Measurements from ENCODE around the gene AIP. TPM values are rescaled to one million over a fixed set of nuclear protein-coding genes. Genes with fewer than 3 reads are reported as not detected.

The AIP gene
- total and polyA plus RNA-seq, 9 of the 15 experiments (the other 6 are each of a cell fraction or from before 2014, with no cell fraction given) = 5.2 to 92.5 (median 52.7) TPM

DNA sequence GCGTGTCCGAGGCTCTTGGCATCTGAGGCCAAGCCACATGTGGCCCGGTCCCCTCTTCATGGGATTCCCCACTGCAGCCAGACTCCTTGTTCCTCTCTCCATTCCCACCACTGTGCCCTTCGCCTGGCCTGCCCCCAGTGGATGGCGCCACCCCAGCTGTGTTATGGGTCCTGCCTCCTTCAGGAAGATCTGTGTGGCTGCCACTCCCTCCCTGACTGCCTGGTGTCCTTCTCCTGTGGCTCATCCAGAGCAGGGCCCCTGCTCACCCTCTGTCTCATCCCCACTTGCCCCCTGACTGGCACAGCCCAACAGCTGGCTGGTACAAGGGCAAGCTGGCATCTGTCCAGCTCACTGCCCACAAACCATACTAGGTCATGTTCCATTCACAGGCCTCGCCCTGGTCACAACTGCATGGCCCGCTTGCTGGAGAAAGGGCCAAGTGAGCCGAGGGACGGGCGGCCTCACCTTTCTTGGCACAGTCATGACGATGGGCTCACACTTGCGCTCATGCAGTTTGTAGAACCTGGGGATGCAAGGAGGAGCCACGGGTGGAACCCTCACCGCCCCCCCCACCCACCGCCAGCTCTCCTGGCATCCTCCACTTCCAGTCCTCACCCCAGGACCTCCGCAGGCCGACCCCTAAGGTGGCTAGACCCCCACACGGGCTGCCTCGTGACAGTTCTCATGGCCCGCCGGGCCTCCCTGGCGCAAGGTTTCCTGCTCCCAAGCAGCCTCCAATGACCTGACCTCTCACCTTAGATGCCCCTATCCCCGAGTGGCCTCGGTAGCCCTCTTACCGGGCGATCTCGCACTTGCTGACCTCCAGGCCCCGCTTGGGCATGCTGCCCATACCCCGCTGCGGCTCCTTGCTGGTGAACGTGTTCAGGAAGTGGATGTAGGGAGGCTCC is 43.3 kb upstream of the AIP start (continued):
- no peak for TF ChIP-seq CTCFL (IDR thresholded peaks at IDR 0.05; ENCODE audit: borderline replicate concordance, insufficient read depth, low read depth, low read length, poor library complexity, severe bottlenecking)

DNA sequence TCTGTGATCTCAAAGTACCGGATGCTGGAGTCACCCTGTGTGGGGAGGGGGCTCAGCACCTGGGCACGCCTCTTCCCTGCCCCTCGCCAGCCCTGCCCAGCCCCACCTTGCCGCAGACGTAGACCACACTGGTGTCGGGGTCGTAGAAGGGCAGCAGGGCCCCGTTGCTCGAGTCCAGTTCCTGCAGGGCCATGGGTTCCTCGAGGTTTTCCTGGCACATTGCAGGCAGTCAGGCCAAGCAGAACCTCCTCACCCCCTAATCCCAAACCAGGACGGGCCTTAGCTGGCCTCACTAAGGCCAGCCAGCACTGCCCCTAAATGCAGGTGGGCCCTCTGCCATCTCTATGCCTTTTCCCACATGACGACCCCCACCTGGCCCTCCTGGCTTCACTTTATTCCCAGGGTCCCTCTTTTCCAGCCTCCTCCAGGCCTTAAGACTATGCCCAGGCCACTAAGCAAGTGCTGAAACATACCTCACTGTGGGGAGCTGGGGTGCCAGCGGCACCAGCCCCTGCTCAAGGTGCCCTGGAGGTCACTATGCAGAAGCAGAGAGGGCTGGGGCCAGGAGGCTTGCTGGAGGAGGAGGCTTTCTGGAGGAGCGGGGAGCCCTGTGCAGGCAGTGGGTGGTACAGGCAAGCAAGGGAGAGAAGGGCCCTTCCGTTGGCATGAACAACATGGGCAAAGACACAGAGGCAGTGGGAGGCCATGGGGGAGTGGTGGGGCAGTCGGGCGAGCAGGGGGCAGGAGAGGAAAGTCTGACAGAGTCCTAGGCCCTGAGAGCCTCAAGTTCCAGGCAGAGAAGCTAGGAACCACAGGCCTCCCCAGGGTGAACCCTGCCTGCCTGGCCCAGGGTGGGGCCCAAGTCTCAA is 42.4 kb upstream of the AIP start:
- no TSS peak for BruUV-seq (replicated peaks)
- no peaks in the 10 kb centered on the region for H3K9me3 ChIP-seq (replicated peaks; ENCODE audit: control insufficient read depth, insufficient read depth, low read depth, low read length)
- TF ChIP-seq POLR2G (IDR thresholded peaks at IDR 0.05; ENCODE audit: low read depth, low read length) (peak; percentile 36), MAFG (tag; conservative IDR thresholded peaks at IDR 0.05) (no peak), DDX20 (tag; IDR thresholded peaks at IDR 0.05; ENCODE audit: low read depth) (no peak), POLR2A (conservative IDR thresholded peaks at IDR 0.05) (peak; percentile 32; the same call in 1 of the 2 replicates), RBFOX2 (IDR thresholded peaks at IDR 0.05; ENCODE audit: low read depth, low read length) (peak; percentile 47; the same call in 1 of the 2 replicates), MBD2 (IDR thresholded peaks at IDR 0.05; ENCODE audit: borderline replicate concordance, low read depth) (peak; percentile 17; the same call in 1 of the 2 replicates), POLR2AphosphoS2 (IDR thresholded peaks at IDR 0.05; ENCODE audit: low read length) (peak; percentile 36), CBX2 (IDR thresholded peaks at IDR 0.05; ENCODE audit: insufficient read depth, low read length, poor library complexity, severe bottlenecking) (no peak), MAFK (IDR thresholded peaks at IDR 0.05; ENCODE audit: low read length) (no peak), TEAD4 (IDR thresholded peaks at IDR 0.05; ENCODE audit: low read length) (no peak), TEAD4 (CRISPR knock-in tag; IDR thresholded peaks at IDR 0.05; ENCODE audit: borderline replicate concordance) (no peak)
- TF ChIP-seq, protein P1, sequence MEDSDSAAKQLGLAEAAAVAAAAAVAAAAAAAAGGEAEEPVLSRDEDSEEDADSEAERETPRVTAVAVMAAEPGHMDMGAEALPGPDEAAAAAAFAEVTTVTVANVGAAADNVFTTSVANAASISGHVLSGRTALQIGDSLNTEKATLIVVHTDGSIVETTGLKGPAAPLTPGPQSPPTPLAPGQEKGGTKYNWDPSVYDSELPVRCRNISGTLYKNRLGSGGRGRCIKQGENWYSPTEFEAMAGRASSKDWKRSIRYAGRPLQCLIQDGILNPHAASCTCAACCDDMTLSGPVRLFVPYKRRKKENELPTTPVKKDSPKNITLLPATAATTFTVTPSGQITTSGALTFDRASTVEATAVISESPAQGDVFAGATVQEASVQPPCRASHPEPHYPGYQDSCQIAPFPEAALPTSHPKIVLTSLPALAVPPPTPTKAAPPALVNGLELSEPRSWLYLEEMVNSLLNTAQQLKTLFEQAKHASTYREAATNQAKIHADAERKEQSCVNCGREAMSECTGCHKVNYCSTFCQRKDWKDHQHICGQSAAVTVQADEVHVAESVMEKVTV (CRISPR knock-in tag; IDR thresholded peaks at IDR 0.05) = no peak
- in situ Hi-C loops (cut with MboI) (no loop called here), intact Hi-C loops (cut with micrococcal nuclease) (no loop called here)
- no peak overlapping the region for H3K4me2 ChIP-seq (ENCODE audit: insufficient read depth, low read length)
- H2AFZ ChIP-seq (ENCODE audit: low read depth, low read length) = no peak overlapping the region
- H4K20me1 ChIP-seq (replicated peaks; ENCODE audit: control insufficient read depth, insufficient read depth, low read length) = no peaks in the 10 kb centered on the region
- peaks cover 13% of the 10 kb centered on the region for H3K79me2 ChIP-seq (ENCODE audit: control insufficient read depth, insufficient read depth, low read length)
- ATAC-seq = no peak
- peaks cover 59% of the 10 kb centered on the region; the same call in 2 of the 3 replicates for H3K36me3 ChIP-seq (ENCODE audit: control insufficient read depth, insufficient read depth, low read length)
- WGBS (ENCODE audit: insufficient coverage, low coverage, missing lambda C conversion rate) = 88% methylated on average over 10 of the region's 17 CpGs
- ChIA-PET CTCF (ENCODE audit: low intra/inter-chr PET ratio) (no interaction called here), POLR2A (interaction anchor here (0.5 to 1.2 kb wide), 6 partner anchors 11 to 359 kb away, joined by 3 to 4 read pairs (median 3); partner anchors contain the start of gene TBC1D10C)
- H3K27me3 ChIP-seq (ENCODE audit: control insufficient read depth in 2 of 2, insufficient read depth in 2 of 2, low read length in 2 of 2) = no peaks in the 10 kb centered on the region
- H3K4me1 ChIP-seq (replicated peaks in 1 of 2; ENCODE audit: control insufficient read depth in 2 of 2, insufficient read depth in 2 of 2, low read length in 2 of 2) = peaks cover 21 to 90% of the 10 kb centered on the region in 2 experiments
- H3K27ac ChIP-seq (ENCODE audit: extremely low read depth, low read depth, low read length) = no peak overlapping the region
- no peak for DNase-seq (ENCODE audit: extremely low read depth in 1 of 4, low spot score in 3 of 4)
- peak overlapping the region in 1 of 2 experiments; percentile 73; a peak in 2 of 4 replicates for H3K9ac ChIP-seq (ENCODE audit: insufficient read depth in 1 of 2, low read depth in 2 of 2, low read length in 2 of 2)
- peaks cover 4% of the 10 kb centered on the region for H3K9me1 ChIP-seq (ENCODE audit: control insufficient read depth, insufficient read depth, low read length)
- H3K4me3 ChIP-seq = no peak overlapping the region
- no peak for FAIRE-seq

Measured in K562 (cell line).